ENCODE data around the gene ARPC2.
A peak's percentile ranks its signal among the peaks of the same experiment; 100 is the strongest.

Gene ARPC2

GRCh38 chr2:218224186-218224585, 7.2 kb downstream of the ARPC2 start:
- Histone ChIP-seq H3K4me1 (peaks cover 0 to 85% (median 41%) of the 10 kb centered on the region in 4 donors), H3K27ac (no peak overlapping the region), H3K36me3 (peaks cover 11 to 44% (median 43%) of the 10 kb centered on the region in 3 donors), H3K4me3 (no peak overlapping the region), H3K27me3 (no peaks in the 10 kb centered on the region), H3K9me3 (no peaks in the 10 kb centered on the region)
- TF ChIP-seq CTCF (IDR thresholded peaks at IDR 0.05): no peak
- no peak for DNase-seq
- intact Hi-C loops (cut with DNase I; ENCODE audit: low total_unique reads): no loop called here

- TF ChIP-seq CTCF (IDR thresholded peaks at IDR 0.05): no peak
- Histone ChIP-seq H3K36me3 (peaks cover 33 to 61% (median 61%) of the 10 kb centered on the region in 3 donors), H3K27ac (no peak overlapping the region), H3K27me3 (no peaks in the 10 kb centered on the region), H3K9me3 (no peaks in the 10 kb centered on the region), H3K4me1 (peaks cover 0 to 81% (median 34%) of the 10 kb centered on the region in 4 donors), H3K4me3 (no peak overlapping the region)
- intact Hi-C loops (cut with DNase I; ENCODE audit: low total_unique reads): no loop called here
- DNase-seq: no peak
Observed at GRCh38 chr2:218226903-218227302, 9.9 kb downstream of the ARPC2 start.

- Histone ChIP-seq H3K27ac (peak overlapping the region; percentile 48 to 49), H3K4me1 (peaks cover 0 to 65% (median 26%) of the 10 kb centered on the region in 4 donors), H3K27me3 (no peaks in the 10 kb centered on the region), H3K4me3 (no peak overlapping the region), H3K36me3 (peaks cover 48 to 78% (median 77%) of the 10 kb centered on the region in 3 donors), H3K9me3 (no peaks in the 10 kb centered on the region)
- intact Hi-C loops (cut with DNase I; ENCODE audit: low total_unique reads): no loop called here
- no peak for DNase-seq
- TF ChIP-seq CTCF (IDR thresholded peaks at IDR 0.05): no peak
Observed at GRCh38 chr2:218228366-218229090, 11.5 kb downstream of the ARPC2 start.

GRCh38 chr2:218229239-218229638, 12.2 kb downstream of the ARPC2 start:
- H3K36me3 ChIP-seq: peaks cover 51 to 85% (median 83%) of the 10 kb centered on the region in 3 donors
- no peak overlapping the region for H3K4me3 ChIP-seq
- H3K4me1 ChIP-seq: peaks cover 0 to 59% (median 23%) of the 10 kb centered on the region in 4 donors
- H3K27ac ChIP-seq: peak overlapping the region; percentile 48 to 49
- TF ChIP-seq CTCF (IDR thresholded peaks at IDR 0.05): no peak
- no peaks in the 10 kb centered on the region for H3K9me3 ChIP-seq
- no peaks in the 10 kb centered on the region for H3K27me3 ChIP-seq
- peak in 1 of 2 donors; percentile 26 for DNase-seq
- intact Hi-C loops (cut with DNase I; ENCODE audit: low total_unique reads): no loop called here

GRCh38 chr2:218229851-218230250, 12.9 kb downstream of the ARPC2 start:
- peaks cover 57 to 85% (median 84%) of the 10 kb centered on the region in 3 donors for H3K36me3 ChIP-seq
- H3K4me1 ChIP-seq: peaks cover 0 to 55% (median 23%) of the 10 kb centered on the region in 4 donors
- H3K4me3 ChIP-seq: no peak overlapping the region
- H3K9me3 ChIP-seq: no peaks in the 10 kb centered on the region
- intact Hi-C loops (cut with DNase I; ENCODE audit: low total_unique reads): no loop called here
- H3K27ac ChIP-seq: peak overlapping the region; percentile 48 to 49
- H3K27me3 ChIP-seq: no peaks in the 10 kb centered on the region
- TF ChIP-seq CTCF (IDR thresholded peaks at IDR 0.05): no peak
- DNase-seq: no peak

All from tibial artery (tissue), 4 donors.